IPS-NIHi11 (cell line): ENCODE results near the gene RABEP2.
"Not testable (repeated sequence)": the region's sequence is repeated elsewhere in the genome, so short reads cannot be mapped to it uniquely, and the experiment has no call there.

Experiments
- DNase-seq: peaks from one replicate; pipeline ENCODE4 v3.0.0; 2012; ENCODE audit warnings: mixed read lengths, low spot score

RABEP2 gene

GRCh38 chr16:28932339-28933141 lies 7.5 kb upstream of the RABEP2 start:
- DNase-seq: no peak

- DNase-seq: no peak
Observed at GRCh38 chr16:28931801-28932225, 6.8 kb upstream of the RABEP2 start, which contains the start of gene CD19. Gene CD19 (plus strand): TSS chr16:28931971. CDS start chr16:28932001, 30 bp downstream.

- no peak for DNase-seq
Observed at GRCh38 chr16:28930652-28931051, 5.6 kb upstream of the RABEP2 start.

- no peak for DNase-seq
Observed at GRCh38 chr16:28930203-28930602, 5.2 kb upstream of the RABEP2 start.

- no peak for DNase-seq
Observed at GRCh38 chr16:28927815-28928214, 2.8 kb upstream of the RABEP2 start.

GRCh38 chr16:28926284-28926683 lies 1.2 kb upstream of the RABEP2 start:
- not testable (repeated sequence) for DNase-seq

GRCh38 chr16:28925386-28926228 lies 569 bp upstream of the RABEP2 start:
- no peak for DNase-seq

- peak; percentile 95 for DNase-seq
Observed at GRCh38 chr16:28924399-28924761, 658 bp downstream of the RABEP2 start.

GRCh38 chr16:28923652-28924398 lies 1.2 kb downstream of the RABEP2 start:
- peak; percentile 8 for DNase-seq

GRCh38 chr16:28923231-28923587 lies 1.8 kb downstream of the RABEP2 start:
- no peak for DNase-seq

GRCh38 chr16:28918698-28919097 lies 6.3 kb downstream of the RABEP2 start:
- DNase-seq: no peak

- DNase-seq: no peak
Observed at GRCh38 chr16:28917095-28917494, 7.9 kb downstream of the RABEP2 start.

- no peak for DNase-seq
Observed at GRCh38 chr16:28915181-28915580, 9.9 kb downstream of the RABEP2 start.

- peak; percentile 13 for DNase-seq
Observed at GRCh38 chr16:28913946-28914724, 10.9 kb downstream of the RABEP2 start.

GRCh38 chr16:28912558-28912957 lies 12.5 kb downstream of the RABEP2 start:
- DNase-seq: no peak

GRCh38 chr16:28910086-28911031 lies 14.7 kb downstream of the RABEP2 start:
- DNase-seq: peak; percentile 9

- DNase-seq: no peak
Observed at GRCh38 chr16:28905800-28906372, 19.2 kb downstream of the RABEP2 start.

GRCh38 chr16:28905229-28905754 lies 19.7 kb downstream of the RABEP2 start:
- no peak for DNase-seq

GRCh38 chr16:28904828-28905227 lies 20.2 kb downstream of the RABEP2 start:
- DNase-seq: no peak

GRCh38 chr16:28904363-28904762 lies 20.7 kb downstream of the RABEP2 start:
- no peak for DNase-seq
